Measurements from ENCODE around the gene PAK2. TPM values are rescaled to one million over a fixed set of nuclear protein-coding genes. Genes with fewer than 3 reads are reported as not detected.

PAK2 gene
- total RNA-seq, 2 donors from 2014 or later, result 41.7 to 47.0 TPM

- H3K4me1 ChIP-seq (ENCODE audit: control insufficient read depth in 1 of 2, low read depth in 2 of 2), result peaks cover 3 to 4% of the 10 kb centered on the region in 2 donors
- no peaks in the 10 kb centered on the region for H3K27me3 ChIP-seq (replicated peaks; ENCODE audit: insufficient read depth)
- DNase-seq (ENCODE audit: low spot score), result no peak
- no peak for TF ChIP-seq CTCF (IDR thresholded peaks at IDR 0.05)
- no peak for ATAC-seq (ENCODE audit: insufficient number of reproducible peaks, low FRiP score, low read depth)
- H3K27ac ChIP-seq, result no peak overlapping the region
- no peaks in the 10 kb centered on the region for H3K9me3 ChIP-seq
- no peaks in the 10 kb centered on the region for H3K36me3 ChIP-seq
- H3K4me3 ChIP-seq, result no peak overlapping the region
These were observed 42.9 kb downstream of the PAK2 start for GRCh38 chr3:196782511-196782910.

GRCh38 chr3:196788528-196788927 lies 48.9 kb downstream of the PAK2 start:
- TF ChIP-seq CTCF (IDR thresholded peaks at IDR 0.05), result no peak
- peaks cover 0 to 8% of the 10 kb centered on the region in 2 donors for H3K4me1 ChIP-seq (ENCODE audit: control insufficient read depth in 1 of 2, low read depth in 2 of 2)
- DNase-seq (ENCODE audit: low spot score), result no peak
- no peak overlapping the region for H3K4me3 ChIP-seq
- no peaks in the 10 kb centered on the region for H3K9me3 ChIP-seq
- H3K27me3 ChIP-seq (replicated peaks; ENCODE audit: insufficient read depth), result no peaks in the 10 kb centered on the region
- ATAC-seq (ENCODE audit: insufficient number of reproducible peaks, low FRiP score, low read depth), result no peak
- no peaks in the 10 kb centered on the region for H3K36me3 ChIP-seq
- no peak overlapping the region for H3K27ac ChIP-seq

GRCh38 chr3:196789885-196790359 lies 50.3 kb downstream of the PAK2 start:
- no peaks in the 10 kb centered on the region for H3K36me3 ChIP-seq
- no peak overlapping the region for H3K27ac ChIP-seq
- DNase-seq (ENCODE audit: low spot score) (no peak), ATAC-seq (ENCODE audit: insufficient number of reproducible peaks, low FRiP score, low read depth) (no peak)
- TF ChIP-seq CTCF (IDR thresholded peaks at IDR 0.05), result no peak
- H3K27me3 ChIP-seq (replicated peaks; ENCODE audit: insufficient read depth), result no peaks in the 10 kb centered on the region
- no peaks in the 10 kb centered on the region for H3K9me3 ChIP-seq
- H3K4me1 ChIP-seq (ENCODE audit: control insufficient read depth in 1 of 2, low read depth in 2 of 2), result peaks cover 0 to 11% of the 10 kb centered on the region in 2 donors
- no peak overlapping the region for H3K4me3 ChIP-seq

- DNase-seq (ENCODE audit: low spot score) (no peak), ATAC-seq (ENCODE audit: insufficient number of reproducible peaks, low FRiP score, low read depth) (no peak)
These were observed 51.0 kb downstream of the PAK2 start for GRCh38 chr3:196790636-196791035.

GRCh38 chr3:196792771-196793170 lies 53.1 kb downstream of the PAK2 start:
- Histone ChIP-seq H3K27me3 (replicated peaks; ENCODE audit: insufficient read depth) (no peaks in the 10 kb centered on the region), H3K9me3 (no peaks in the 10 kb centered on the region), H3K27ac (no peak overlapping the region), H3K4me3 (no peak overlapping the region), H3K36me3 (no peaks in the 10 kb centered on the region), H3K4me1 (ENCODE audit: control insufficient read depth in 1 of 2, low read depth in 2 of 2) (peaks cover 0 to 11% of the 10 kb centered on the region in 2 donors)
- no peak for TF ChIP-seq CTCF (IDR thresholded peaks at IDR 0.05)
- ATAC-seq (ENCODE audit: insufficient number of reproducible peaks, low FRiP score, low read depth) (no peak), DNase-seq (ENCODE audit: low spot score) (no peak)

More at GRCh38 chr3:196790636-196791035, 51.0 kb downstream of the PAK2 start:
- Histone ChIP-seq H3K4me1 (ENCODE audit: control insufficient read depth in 1 of 2, low read depth in 2 of 2) (peaks cover 0 to 11% of the 10 kb centered on the region in 2 donors), H3K9me3 (no peaks in the 10 kb centered on the region), H3K27me3 (replicated peaks; ENCODE audit: insufficient read depth) (no peaks in the 10 kb centered on the region), H3K4me3 (no peak overlapping the region), H3K27ac (no peak overlapping the region), H3K36me3 (no peaks in the 10 kb centered on the region)
- no peak for TF ChIP-seq CTCF (IDR thresholded peaks at IDR 0.05)

All from thoracic aorta (tissue), 2 donors.